GM18870 (cell line): ENCODE measurements around the gene NPSR1.
"Not testable (repeated sequence)": the region's sequence is repeated elsewhere in the genome, so short reads cannot be mapped to it uniquely, and the experiment has no call there.

Experiments
- ATAC-seq: cut with Tn5 transposase; IDR thresholded peaks from one replicate; pipeline ENCODE4 v1.9.1; 2021; ENCODE audit warnings: moderate library complexity; ENCODE audit not compliant: unreplicated experiment

NPSR1 gene, protein sequence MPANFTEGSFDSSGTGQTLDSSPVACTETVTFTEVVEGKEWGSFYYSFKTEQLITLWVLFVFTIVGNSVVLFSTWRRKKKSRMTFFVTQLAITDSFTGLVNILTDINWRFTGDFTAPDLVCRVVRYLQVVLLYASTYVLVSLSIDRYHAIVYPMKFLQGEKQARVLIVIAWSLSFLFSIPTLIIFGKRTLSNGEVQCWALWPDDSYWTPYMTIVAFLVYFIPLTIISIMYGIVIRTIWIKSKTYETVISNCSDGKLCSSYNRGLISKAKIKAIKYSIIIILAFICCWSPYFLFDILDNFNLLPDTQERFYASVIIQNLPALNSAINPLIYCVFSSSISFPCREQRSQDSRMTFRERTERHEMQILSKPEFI

DNA sequence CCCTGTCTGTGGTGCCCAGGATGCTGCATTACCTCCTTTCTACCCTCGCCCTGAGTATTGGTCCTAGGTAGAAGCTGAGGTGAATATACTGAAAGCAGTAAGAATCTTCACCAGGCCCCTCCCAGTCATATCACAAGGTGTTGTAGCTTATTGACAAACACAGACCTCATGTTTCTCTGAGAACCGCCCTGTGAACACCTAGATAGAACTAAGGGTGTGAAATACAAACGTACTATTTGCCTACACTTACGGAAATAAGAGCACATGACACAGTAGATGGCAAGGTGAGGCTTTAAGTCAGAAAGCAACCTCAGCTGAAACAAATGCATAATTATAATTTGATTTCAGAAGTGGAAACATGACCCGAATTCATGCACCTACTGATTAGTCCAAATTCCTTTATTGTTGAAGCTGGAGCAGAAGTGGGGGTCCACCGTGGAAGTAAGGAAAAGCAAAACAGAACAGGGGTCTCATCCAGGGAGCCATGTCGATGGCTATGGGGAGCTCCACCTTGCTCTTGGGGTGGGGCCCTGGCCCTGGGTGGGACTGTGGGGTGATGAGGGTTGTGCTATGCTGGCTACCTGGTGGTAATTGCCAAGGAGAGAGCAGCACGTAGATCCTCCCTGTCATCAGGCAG is at the start of gene NPSR1:
Gene NPSR1, plus strand, starts transcription at position 587 of the 637 bp plus-strand sequence. CDS start 195 bp downstream, outside the sequence.
- no peak for ATAC-seq

DNA sequence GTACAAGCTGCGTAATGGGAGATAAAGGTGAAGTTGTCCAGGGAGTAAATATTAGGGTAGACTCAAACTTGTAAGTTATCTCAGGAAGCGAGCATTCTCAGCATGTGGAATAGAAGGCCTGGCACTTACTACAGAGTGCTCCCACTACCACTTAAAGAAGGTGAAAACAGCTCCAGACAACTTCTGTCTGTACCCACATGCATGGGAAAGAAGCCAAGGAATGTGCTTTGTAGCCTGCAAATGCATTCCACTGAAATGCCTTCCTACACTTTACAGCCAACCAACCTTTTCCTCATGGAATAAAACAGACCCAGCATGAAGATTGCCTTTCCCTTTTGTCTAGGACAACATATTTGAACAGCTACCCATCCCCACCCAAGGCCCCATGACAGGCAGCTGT is 45.4 kb upstream of the NPSR1 start:
- no peak for ATAC-seq

- ATAC-seq: no peak
Measured at GRCh38 chr7:34620425-34620824, 37.6 kb upstream of the NPSR1 start.

- ATAC-seq: no peak
Measured at GRCh38 chr7:34622182-34622581, 35.8 kb upstream of the NPSR1 start.

DNA sequence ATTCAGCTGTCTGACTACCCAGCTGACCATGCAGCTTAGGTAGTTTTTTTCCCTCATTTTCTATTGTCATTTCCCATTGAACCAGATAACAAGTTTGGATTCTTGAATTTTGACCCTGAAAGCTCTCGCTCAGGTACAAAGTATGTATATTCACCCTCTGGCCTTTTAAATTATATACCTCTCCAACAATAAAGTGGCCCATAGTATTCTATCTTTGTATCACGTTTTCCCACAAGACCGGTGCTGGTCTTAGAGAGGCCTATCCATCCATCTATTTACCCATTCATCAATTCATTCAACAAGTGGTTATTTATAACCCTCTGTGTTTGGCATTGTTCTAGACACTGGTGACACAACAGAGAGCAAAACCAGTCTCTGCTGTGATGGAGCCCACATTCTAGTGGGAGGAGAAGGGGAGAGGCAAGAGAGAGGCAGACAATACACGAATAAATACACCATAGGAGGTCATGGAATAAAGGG is 35.2 kb upstream of the NPSR1 start:
- ATAC-seq: no peak

GRCh38 chr7:34628618-34629017 is 29.4 kb upstream of the NPSR1 start:
- ATAC-seq: not testable (repeated sequence)

DNA sequence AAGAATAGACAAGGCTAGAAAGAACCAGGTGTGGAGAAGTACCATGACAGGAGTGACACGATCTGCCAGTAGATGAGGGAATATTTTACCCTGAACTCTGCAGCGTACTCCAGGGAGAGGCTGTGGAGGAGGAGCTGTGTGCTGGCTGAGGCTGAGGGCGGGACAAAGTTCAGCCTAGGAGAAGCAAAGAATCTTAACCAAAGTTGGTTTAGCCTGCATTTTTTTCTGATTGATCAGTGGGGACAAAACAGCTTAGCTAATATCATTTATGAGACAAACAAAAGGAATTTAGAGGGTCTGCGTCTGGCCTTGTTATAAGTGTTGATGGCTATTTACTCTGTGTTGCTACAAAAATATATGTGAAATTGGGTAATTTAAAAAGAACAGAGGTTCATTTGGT is 5.2 kb upstream of the NPSR1 start:
- ATAC-seq: no peak

GRCh38 chr7:34653787-34654186 is 4.2 kb upstream of the NPSR1 start:
- no peak for ATAC-seq

DNA sequence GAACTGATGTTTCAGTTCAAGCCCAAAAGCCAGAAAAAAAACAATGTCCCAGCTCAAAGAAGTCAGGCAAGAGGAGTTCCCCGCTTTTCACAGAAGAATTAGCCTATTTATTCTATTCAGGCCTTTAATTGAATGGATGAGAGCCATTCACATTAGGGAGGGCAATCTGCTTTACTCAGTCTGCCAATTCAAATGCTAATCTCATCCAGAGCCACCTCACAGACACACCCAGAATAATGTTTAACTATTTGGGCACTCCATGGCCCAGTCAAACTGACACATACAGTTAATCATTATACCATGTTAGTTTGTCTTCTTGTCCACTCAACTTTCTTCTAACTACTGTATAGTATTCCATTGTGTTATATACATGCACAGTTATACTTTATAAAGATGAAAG is 2.6 kb upstream of the NPSR1 start:
- ATAC-seq: no peak

DNA sequence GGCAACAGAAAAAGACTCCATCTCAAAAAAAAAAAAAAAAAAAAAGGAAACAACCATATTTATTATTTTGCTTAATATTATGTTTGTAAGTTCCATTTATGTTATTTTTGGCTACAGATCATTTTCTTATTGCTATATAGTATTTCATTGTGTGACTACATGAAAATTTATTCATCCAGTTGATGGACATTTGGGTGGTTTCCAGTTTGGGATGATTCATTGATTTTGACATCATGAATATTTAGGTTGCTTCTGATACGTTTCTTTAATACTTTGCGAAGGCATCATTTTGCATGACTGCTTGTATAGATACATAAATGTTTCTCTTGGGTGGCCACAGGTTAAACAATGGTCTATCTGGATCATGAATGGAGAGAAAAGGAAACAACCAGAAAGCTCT is 2.0 kb upstream of the NPSR1 start:
- no peak for ATAC-seq

GRCh38 chr7:34659472-34660075 is 1.6 kb downstream of the NPSR1 start:
- ATAC-seq: no peak

GRCh38 chr7:34662058-34662708 is 4.2 kb downstream of the NPSR1 start:
- no peak for ATAC-seq

- no peak for ATAC-seq
Measured at GRCh38 chr7:34664755-34665154, 6.7 kb downstream of the NPSR1 start.

GRCh38 chr7:34672430-34672829 is 14.4 kb downstream of the NPSR1 start:
- ATAC-seq: no peak

GRCh38 chr7:34673066-34673465 is 15.0 kb downstream of the NPSR1 start:
- no peak for ATAC-seq

DNA sequence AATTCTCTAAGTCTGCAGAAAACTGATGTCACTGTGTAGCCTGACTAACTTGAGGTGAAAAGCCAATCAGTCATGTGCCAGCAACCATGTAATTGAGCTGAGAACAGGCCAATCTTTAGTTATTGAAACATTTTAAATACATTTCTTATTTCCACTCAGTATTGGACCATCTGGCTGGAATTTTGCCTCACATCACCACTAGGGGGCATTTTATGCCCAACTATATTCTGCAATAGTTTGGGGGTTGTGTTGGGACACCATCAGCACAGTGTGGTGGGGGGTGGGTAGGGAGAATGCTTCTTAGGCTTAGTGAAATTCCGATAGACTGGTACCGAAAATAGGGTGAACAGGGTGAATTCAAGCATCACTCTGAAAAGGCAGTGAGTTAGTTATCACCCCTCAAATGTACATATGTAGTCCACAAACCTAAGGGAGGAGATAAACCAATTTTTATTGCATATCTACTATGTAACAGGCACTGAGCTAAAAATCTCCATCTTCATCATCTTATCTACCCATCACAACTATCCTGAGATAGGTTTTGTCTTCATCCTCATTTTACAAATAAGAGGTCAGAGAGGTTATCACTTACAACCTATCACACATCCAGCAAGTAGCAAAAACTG is 17.8 kb downstream of the NPSR1 start:
- ATAC-seq: peak; percentile 78

DNA sequence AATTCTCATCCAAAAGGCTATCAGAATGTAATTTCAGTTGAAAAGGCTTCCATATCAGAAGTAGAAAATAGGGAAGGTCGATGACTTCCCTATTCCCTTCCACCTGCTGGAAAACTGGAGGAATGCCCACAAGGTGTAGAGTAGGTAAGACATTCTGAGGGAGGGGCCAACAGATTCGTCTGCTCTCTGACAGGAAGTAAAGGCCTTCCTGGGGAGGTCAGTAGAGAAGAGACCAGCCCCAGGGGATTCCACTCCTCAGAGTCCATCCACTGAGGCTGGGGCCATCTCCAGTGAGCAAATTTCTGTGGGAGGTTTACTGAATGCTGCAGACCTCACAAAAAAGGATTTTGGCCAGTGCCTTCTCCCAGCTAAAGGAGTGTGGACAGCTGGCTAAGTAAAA is 19.5 kb downstream of the NPSR1 start:
- no peak for ATAC-seq

GRCh38 chr7:34687529-34687928 is 29.5 kb downstream of the NPSR1 start:
- ATAC-seq: no peak

DNA sequence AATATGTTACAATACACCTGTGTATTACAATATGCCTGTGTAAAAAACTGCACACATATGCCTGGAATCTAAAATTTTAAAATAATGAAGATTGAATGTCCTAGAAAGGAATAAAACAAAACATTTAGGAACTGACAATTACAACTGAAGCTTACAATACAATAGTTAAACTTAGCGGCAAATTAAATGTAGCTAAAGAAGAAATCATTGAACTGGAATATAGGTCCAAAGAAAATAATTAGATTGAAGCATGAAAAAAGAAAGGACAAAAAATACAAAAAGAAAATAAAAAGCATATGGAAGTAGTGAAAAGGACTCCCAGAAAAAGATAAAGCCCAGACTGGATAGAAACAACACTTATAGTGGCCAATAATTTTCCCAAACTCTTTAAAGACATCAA is 38.4 kb downstream of the NPSR1 start:
- no peak for ATAC-seq

DNA sequence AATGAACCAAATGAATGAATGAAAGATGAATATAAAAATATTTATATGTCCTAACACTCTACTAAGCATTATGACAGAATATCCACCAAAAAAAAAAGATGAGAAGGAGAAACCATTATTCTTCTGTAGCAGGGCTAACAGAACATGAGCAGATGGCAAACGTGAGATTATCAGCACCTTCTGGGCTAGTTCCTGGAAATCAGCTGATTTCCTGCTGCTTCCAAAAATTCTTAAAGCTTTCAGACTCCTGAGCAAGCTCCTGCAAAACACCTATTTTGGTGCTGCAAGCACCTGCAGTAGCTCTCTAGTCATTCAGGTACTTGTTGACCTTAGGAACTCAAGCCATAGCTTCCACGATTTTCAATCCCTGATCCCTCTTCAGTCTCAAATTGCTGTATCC is 51.8 kb downstream of the NPSR1 start:
- ATAC-seq: no peak

DNA sequence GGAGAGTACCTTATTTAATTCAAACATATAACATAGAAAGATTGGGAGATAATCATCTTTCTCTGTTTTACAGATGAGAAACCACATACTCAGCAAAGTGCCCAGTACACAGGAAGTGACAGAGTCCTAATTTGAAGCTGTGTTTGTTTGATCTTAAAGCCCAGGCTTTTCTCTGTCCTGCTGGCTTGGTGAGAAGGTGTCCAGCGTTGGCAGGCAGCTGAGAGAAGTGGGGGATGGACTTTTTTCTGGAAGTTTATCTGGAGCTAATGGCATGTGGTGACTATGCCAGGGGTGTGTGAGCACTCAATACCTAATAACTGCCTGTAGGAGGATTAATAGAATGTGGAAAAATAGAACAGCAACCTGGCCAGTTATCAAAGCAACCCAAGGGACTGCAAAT is 60.8 kb downstream of the NPSR1 start:
- ATAC-seq: peak; percentile 62
